GM12875 (cell line): ENCODE data around the gene AMPD2.

Source experiments
- H3K4me3 ChIP-seq: one replicate; pipeline ENCODE4 v1.5.1; 2011; ENCODE audit warnings: low read depth, low read length, control low read depth
- TF ChIP-seq, protein P1 (sequence below): IDR thresholded peaks from 2 replicates; pipeline ENCODE4 v1.5.1; 2011; ENCODE audit warnings: low read depth, mild to moderate bottlenecking, control low read depth, inconsistent platforms, low read length, moderate library complexity, borderline replicate concordance; ENCODE audit not compliant: insufficient read depth

Gene AMPD2

DNA sequence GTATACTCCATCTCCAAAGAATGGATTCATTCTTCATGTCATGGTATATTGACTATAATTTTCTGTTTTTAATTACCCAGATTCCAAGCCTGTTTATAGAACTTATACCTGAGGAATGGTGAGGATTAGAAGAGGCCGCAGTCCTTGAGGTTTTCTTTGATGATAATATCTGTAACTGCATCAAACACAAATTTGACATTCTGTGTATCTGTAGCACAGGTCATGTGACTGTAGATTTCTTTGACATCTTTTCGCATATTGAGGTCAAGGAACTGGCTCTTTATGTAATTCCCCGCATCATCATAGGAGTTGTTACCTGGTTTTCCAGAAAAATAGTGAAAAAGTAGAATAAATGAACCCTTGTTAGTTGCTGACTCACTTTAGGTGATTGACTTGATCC is 16.4 kb upstream of the AMPD2 start:
- H3K4me3 ChIP-seq: no peak overlapping the region
- TF ChIP-seq, protein P1, sequence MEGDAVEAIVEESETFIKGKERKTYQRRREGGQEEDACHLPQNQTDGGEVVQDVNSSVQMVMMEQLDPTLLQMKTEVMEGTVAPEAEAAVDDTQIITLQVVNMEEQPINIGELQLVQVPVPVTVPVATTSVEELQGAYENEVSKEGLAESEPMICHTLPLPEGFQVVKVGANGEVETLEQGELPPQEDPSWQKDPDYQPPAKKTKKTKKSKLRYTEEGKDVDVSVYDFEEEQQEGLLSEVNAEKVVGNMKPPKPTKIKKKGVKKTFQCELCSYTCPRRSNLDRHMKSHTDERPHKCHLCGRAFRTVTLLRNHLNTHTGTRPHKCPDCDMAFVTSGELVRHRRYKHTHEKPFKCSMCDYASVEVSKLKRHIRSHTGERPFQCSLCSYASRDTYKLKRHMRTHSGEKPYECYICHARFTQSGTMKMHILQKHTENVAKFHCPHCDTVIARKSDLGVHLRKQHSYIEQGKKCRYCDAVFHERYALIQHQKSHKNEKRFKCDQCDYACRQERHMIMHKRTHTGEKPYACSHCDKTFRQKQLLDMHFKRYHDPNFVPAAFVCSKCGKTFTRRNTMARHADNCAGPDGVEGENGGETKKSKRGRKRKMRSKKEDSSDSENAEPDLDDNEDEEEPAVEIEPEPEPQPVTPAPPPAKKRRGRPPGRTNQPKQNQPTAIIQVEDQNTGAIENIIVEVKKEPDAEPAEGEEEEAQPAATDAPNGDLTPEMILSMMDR: no peak

DNA sequence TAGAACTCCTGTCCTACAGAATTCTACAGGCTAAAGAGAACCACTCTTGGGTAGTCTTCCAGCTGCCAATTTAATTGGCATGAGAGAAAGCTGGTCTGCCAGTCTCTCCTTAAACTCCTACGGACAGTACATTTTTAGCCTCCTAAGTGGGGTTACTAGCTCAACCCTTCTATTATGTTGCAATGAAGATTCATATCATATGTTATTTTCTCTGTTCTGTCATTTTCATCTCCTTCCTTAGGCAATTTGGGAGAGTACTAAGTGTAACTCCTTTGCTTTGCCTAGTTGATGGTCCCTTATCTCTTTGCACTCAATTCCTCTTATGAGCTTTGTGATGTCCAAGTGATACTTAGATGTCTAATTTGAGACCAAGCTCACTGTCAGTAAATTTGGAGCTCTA is 14.3 kb upstream of the AMPD2 start:
- TF ChIP-seq, protein P1: no peak
- no peak overlapping the region for H3K4me3 ChIP-seq

DNA sequence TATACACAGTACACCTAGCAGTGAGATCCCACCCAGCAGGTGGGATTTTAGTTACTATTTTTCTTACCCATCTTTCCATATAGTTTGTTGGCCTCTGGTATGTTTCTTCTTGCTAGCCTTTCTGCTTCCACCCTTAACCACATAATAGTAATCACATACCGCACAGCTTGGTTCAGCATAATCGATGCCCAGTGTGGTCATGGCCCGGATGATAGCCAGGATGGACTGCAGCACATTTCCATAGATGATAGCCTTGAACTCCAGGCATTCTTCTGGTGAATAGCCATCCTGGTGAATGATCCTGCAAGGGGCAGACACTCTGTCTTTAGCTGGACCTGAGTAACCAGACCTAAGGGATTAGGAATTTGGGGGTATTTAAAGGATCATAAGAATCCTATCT is 9.8 kb upstream of the AMPD2 start:
- no peak overlapping the region for H3K4me3 ChIP-seq
- TF ChIP-seq, protein P1: no peak

DNA sequence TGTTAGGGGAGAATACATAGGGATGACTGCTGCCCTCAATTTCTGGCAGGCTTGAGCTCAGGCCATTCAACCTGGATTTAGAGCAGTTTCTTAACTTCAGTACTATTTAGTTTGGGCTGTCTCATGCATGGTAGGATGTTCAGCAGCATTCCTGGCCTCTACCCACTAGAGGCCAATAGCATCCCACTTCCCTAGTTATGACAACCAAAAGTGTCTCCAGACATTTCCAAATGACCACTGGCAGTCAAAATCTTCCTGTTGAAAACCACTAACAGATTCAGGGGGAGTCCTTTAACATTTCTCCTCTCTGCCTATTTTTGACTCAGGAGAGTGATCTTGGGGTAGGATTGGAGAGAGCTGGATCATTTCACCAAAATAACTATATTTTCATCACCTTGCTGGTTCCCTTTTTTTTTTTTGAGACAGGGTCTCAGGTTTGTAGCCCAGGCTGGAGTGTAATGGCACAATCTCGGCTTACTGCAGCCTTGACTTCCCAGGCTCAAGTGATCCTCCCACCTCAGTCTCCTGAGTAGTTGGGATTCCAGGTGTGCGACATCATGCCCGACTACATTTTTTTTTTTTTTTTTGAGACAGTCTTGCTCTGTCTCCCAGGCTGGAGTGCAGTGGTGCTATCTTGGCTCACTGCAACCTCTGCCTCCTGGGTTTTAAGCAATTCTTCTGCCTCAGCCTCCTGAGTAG is 8.9 kb upstream of the AMPD2 start:
- no peak overlapping the region for H3K4me3 ChIP-seq
- TF ChIP-seq, protein P1: no peak

DNA sequence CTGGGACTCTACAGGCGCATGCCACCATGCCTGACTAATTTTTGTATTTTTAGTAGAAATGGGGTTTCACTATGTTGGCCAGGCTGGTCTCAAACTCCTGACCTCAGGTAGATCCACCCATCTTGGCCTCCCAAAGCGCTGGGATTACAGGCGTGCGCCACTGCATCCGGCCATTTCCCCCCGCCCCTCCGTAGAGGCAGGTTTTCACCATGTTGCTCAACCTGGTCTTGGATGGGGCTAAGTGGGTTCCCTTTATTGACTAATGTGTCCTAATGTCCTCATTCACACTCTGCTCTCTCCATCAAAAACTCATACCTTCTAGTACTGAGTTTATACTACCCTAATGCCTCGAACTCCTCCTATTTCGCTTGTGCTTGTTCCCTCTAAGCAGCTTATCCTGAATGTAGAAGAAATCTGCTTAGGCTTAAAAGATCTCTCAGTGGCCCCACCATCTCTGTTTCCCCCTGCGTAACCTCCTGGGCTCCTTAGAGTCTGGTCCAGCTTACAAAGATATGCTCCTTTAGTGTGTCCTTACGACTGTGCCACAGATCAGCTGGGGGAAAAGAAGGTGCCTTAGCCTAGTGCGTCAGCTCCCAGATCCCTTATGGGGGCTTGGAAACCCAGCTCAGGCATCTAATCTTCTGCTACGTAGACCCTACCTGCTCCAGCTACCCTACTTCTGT is 8.2 kb upstream of the AMPD2 start:
- TF ChIP-seq, protein P1: no peak
- H3K4me3 ChIP-seq: no peak overlapping the region

DNA sequence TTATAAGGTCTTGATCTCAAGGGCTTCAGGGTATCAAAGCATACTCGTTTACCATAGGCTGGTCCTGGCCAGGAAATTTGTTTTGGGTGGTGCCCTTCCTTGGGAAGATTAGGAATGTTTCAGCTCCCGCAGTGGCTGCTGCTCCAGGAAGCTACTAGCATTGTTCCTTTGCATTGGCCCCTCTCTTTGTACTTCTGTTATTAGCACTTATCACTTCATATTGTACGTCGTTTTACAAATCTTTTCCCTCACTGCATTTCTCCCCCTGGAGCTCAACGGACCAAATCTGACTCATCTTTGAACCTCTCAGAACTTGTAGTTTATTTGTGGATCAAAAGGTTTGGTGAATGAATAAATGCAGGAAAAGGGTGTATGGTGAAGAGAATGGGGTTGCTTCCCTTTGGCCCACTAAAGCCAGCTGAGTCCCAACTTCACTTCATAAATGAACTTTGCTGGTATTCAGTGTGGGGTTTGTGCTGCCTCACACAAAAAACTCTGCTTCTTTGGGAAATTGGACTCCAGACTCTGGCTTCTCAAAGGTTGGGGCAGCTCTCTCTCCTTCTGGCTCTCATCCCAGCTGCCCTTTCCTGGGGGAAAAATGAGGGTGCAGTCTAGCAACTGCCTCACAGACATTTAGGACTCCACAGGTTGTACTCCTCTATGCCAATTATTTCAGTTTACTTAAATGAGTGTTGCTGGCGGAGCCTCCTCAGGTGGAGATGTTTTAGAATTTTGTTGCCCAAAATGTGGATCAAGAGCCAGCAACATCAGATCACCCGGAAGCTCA is 6.1 kb upstream of the AMPD2 start:
- TF ChIP-seq, protein P1: no peak

More for the DNA sequence above, 6.1 kb upstream of the AMPD2 start:
- no peak overlapping the region for H3K4me3 ChIP-seq
